Gastrocnemius medialis (tissue), 4 donors: ENCODE measurements around the gene SEMA6B. TPM values are rescaled to one million over a fixed set of nuclear protein-coding genes. Genes with fewer than 3 reads are reported as not detected.
A peak's percentile ranks its signal among the peaks of the same experiment; 100 is the strongest.

Experiments used
- ATAC-seq, 2 donors: fragments of 150-250 bp; one replicate each; pipeline ENCODE4 v1.9.1; 2016
- DNase-seq, 2 donors: peaks; one replicate each; pipeline ENCODE4 v3.0.0-alpha.2; 2019
- H3K27ac ChIP-seq, 4 donors: fragments of 200-600 bp; sonication (generic); 1 replicate in 1 of 4; 2 replicates in 3 of 4; pipeline ENCODE4 v1.5.1; 2016 to 2018; ENCODE audit warnings: mild to moderate bottlenecking in 2 of 4, moderate library complexity in 1 of 4
- H3K27me3 ChIP-seq, 3 donors: fragments of 200-600 bp; sonication (generic) in 2 of 3; 1 replicate in 1 of 3; 2 replicates in 2 of 3; pipeline versions ENCODE4 v1.5.1 to v1.6.0; 2016 to 2019; ENCODE audit warnings: mild to moderate bottlenecking in 1 of 3, moderate library complexity in 1 of 3
- H3K36me3 ChIP-seq, 2 donors: fragments of 200-600 bp; sonication (generic) in 1 of 2; one replicate each; pipeline ENCODE4 v1.5.1; 2017 to 2018
- H3K4me1 ChIP-seq, 2 donors: fragments of 200-600 bp; sonication (generic) in 1 of 2; one replicate each; pipeline ENCODE4 v1.5.1; 2016 to 2017; ENCODE audit warnings: mild to moderate bottlenecking in 2 of 2
- H3K4me3 ChIP-seq, 4 donors: fragments of 200-600 bp; sonication (generic) in 3 of 4; 1 replicate in 1 of 4; 2 replicates in 3 of 4; pipeline ENCODE4 v1.5.1; 2016 to 2019; ENCODE audit warnings: mild to moderate bottlenecking in 2 of 4
- H3K9me3 ChIP-seq, 3 donors: fragments of 200-600 bp; sonication (generic) in 2 of 3; 1 replicate in 1 of 3; 2 replicates in 2 of 3; pipeline ENCODE4 v1.5.1; 2016 to 2019
- CTCF ChIP-seq, 5 experiments: fragments of 450-650 bp in 3 of 5; fragments of 200-600 bp in 2 of 5; sonication (generic) in 2 of 5; IDR thresholded peaks in 4 of 5; conservative IDR thresholded peaks in 1 of 5; 1 replicate in 4 of 5; 2 replicates in 1 of 5; pipeline ENCODE4 v1.5.1; 2016 to 2019; ENCODE audit warnings: antibody characterized with exemption in 5 of 5, mild to moderate bottlenecking in 3 of 5, moderate library complexity in 3 of 5
- POLR2A ChIP-seq, 2 donors: fragments of 450-650 bp; IDR thresholded peaks; one replicate each; pipeline ENCODE4 v1.6.1; 2017; ENCODE audit warnings: antibody characterized with exemption in 2 of 2, mild to moderate bottlenecking in 2 of 2, moderate library complexity in 2 of 2
- in situ Hi-C, 4 donors: fragments of 200-750 bp; cut with MboI; loops; one replicate each; pipeline versions ENCODE4 v1.15.0 to v1.8.0; 2017; ENCODE audit warnings: low sequenced_read_pairs in 4 of 4
- intact Hi-C: fragments of 100-400 bp; cut with DNase I; formaldehyde crosslinking; loops from one replicate; pipeline ENCODE4 v1.15.1; 2023; ENCODE audit warnings: low total_unique reads
- total RNA-seq, 4 donors: library from RNA; depleted of rRNA; stranded (reverse); fragments of >200 nt; gene quantifications; one replicate each; pipeline versions ENCODE4 v1.1.0 to v1.2.3, GENCODE V29; 2016

Gene SEMA6B
- 1 to 10 TPM; 1.4 to 3.3 (median 2.6) TPM for total RNA-seq

GRCh38 chr19:4559569-4559968 is at the start of gene SEMA6B:
Gene SEMA6B, minus strand, starts transcription at chr19:4559684. Its CDS starts 1,227 bp downstream, at chr19:4558457.
- no peaks in the 10 kb centered on the region for H3K36me3 ChIP-seq
- DNase-seq (peak in 1 of 2 donors; percentile 21), ATAC-seq (peak in 1 of 2 donors; percentile 47)
- no peaks in the 10 kb centered on the region for H3K4me1 ChIP-seq
- H3K4me3 ChIP-seq: peak within 1 kb of the TSS in 3 of 4 donors; percentile 36 to 54 (median 49)
- in situ Hi-C loops: no loop called here
- intact Hi-C loops: loop anchor here (2.0 to 10.0 kb wide), 2 partner anchors 23 to 215 kb away; no protein-coding TSS in a partner anchor
- peak within 1 kb of the TSS; percentile 52 to 81 (median 70) for H3K27ac ChIP-seq
- H3K9me3 ChIP-seq: no peaks in the 10 kb centered on the region
- TF ChIP-seq CTCF (IDR thresholded peaks at IDR 0.05 in 4 of 5, conservative IDR thresholded peaks at IDR 0.05 in 1 of 5) (no peak), POLR2A (IDR thresholded peaks at IDR 0.05) (peak in 1 of 2 donors; percentile 43)
- no peaks in the 10 kb centered on the region for H3K27me3 ChIP-seq

DNA sequence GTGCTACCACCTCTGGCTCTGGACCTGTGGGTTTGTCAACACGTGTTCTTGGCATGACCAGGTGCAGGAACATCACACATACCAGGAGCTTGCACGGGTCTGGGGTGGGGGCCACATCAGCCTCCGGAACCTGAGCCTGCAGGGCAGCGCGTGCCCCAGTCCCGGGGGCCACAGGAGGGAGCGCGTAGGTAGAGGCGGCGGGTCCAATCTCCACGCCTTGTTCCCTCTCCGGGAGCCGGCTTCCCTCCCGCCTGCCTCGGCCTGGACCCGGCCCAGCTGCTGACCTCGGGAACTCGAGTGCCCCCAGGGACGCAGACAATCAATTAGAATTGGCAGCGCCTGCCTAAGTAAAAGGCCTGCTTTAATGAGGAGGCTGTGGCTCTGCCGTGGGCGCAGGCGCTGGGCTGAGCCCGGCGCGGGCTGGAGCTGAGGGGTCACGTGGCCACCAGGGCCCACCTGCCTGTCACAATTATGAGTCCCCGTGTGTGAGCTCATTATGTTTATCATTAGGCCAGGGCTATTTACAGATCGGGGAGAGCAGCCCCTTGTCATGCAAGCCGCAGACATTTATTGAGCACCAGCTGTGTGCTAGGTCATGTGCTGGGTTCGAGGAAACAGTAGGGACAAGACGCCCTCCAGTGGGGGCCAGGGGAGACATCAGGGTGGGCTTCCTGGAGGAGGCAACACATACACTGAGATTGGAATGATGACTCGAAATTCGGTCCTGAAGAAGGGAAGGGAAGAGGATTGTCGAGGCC is 47.6 kb upstream of the SEMA6B start:
- TF ChIP-seq CTCF (IDR thresholded peaks at IDR 0.05 in 4 of 5, conservative IDR thresholded peaks at IDR 0.05 in 1 of 5) (no peak), POLR2A (IDR thresholded peaks at IDR 0.05) (no peak)
- H3K4me1 ChIP-seq: peaks cover 3 to 13% of the 10 kb centered on the region in 2 donors
- peak overlapping the region in 1 of 4 donors; percentile 9 for H3K4me3 ChIP-seq
- no peak overlapping the region for H3K27ac ChIP-seq
- no peaks in the 10 kb centered on the region for H3K36me3 ChIP-seq
- intact Hi-C loops (no loop called here), in situ Hi-C loops (loop anchor here in 1 of 4 donors (25.0 kb wide), 1 partner anchor 345 kb away; no protein-coding TSS in a partner anchor)
- no peaks in the 10 kb centered on the region for H3K9me3 ChIP-seq
- DNase-seq: no peak
- H3K27me3 ChIP-seq: peaks cover 0 to 5% (median 0%) of the 10 kb centered on the region in 3 donors
- ATAC-seq: peak in 1 of 2 donors; percentile 33

DNA sequence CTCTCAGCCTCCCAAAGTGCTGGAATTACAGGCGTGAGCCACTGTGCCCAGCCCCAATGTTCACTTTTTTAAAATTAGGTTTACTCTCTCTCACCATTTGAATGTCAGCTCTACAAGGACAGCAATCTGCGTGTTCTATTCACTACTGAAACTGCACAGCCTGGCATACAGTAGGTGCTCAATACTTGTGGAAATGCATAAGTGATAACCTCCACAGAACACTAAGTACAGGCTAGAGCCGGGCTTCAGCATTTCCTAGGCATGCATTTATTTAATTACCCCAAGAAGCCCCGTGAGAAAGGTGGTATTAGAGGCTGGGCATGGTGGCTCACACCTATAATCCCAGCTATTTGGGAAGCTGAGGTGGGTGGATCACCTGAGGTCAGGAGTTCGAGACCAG is 46.7 kb upstream of the SEMA6B start:
- ATAC-seq (no peak), DNase-seq (no peak)
- Histone ChIP-seq H3K27me3 (peaks cover 0 to 5% (median 0%) of the 10 kb centered on the region in 3 donors), H3K9me3 (no peaks in the 10 kb centered on the region), H3K4me1 (peaks cover 3 to 13% of the 10 kb centered on the region in 2 donors), H3K4me3 (no peak overlapping the region), H3K27ac (no peak overlapping the region), H3K36me3 (no peaks in the 10 kb centered on the region)
- intact Hi-C loops: no loop called here
- in situ Hi-C loops: loop anchor here in 1 of 4 donors (25.0 kb wide), 1 partner anchor 344 kb away; no protein-coding TSS in a partner anchor
- TF ChIP-seq CTCF (IDR thresholded peaks at IDR 0.05 in 4 of 5, conservative IDR thresholded peaks at IDR 0.05 in 1 of 5) (no peak), POLR2A (IDR thresholded peaks at IDR 0.05) (no peak)

- TF ChIP-seq CTCF (IDR thresholded peaks at IDR 0.05 in 4 of 5, conservative IDR thresholded peaks at IDR 0.05 in 1 of 5) (no peak), POLR2A (IDR thresholded peaks at IDR 0.05) (no peak)
- DNase-seq (no peak), ATAC-seq (no peak)
- H3K27ac ChIP-seq: no peak overlapping the region
- H3K36me3 ChIP-seq: no peaks in the 10 kb centered on the region
- H3K9me3 ChIP-seq: no peaks in the 10 kb centered on the region
- in situ Hi-C loops: loop anchor here in 1 of 4 donors (25.0 kb wide), 1 partner anchor 343 kb away; no protein-coding TSS in a partner anchor
- H3K4me3 ChIP-seq: no peak overlapping the region
- intact Hi-C loops: no loop called here
- peaks cover 3 to 9% of the 10 kb centered on the region in 2 donors for H3K4me1 ChIP-seq
- peaks cover 0 to 6% (median 5%) of the 10 kb centered on the region in 3 donors for H3K27me3 ChIP-seq
These were observed 45.4 kb upstream of the SEMA6B start for GRCh38 chr19:4604912-4605311.
